Activated CD8-positive, alpha-beta memory T cell treated with anti-CD3 and anti-CD28 coated beads for 1 hour (primary cell): Measurements from ENCODE around the gene SVOPL.

Experiments used
- DNase-seq, 2 donors: peaks; one replicate each; pipeline ENCODE4 v3.0.0-alpha.2; 2020; ENCODE audit warnings: low read depth in 1 of 2; ENCODE audit errors: extremely low read depth in 1 of 2

SVOPL gene

GRCh38 chr7:138565451-138566114, 135.6 kb downstream of the SVOPL start:
- DNase-seq: no peak

DNA sequence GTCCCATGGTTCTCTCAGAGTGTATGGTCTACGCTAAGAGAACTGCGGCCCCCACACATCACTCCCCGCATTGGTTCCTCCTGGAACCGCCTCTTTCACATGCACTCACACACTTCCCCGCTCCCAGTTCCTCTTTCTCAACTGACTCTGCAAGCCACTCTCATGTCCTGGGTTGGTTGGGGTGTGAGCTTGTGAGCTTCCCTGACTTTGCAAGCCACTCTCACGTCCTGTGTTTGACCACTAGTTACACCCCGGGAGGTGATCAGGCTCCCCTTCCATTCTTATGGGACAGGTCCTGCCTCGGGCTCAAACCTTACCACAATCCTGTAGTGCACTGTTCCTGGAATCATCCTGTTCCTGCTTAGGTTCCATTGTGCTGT, 136.1 kb downstream of the SVOPL start:
- DNase-seq: no peak

GRCh38 chr7:138564365-138564764, 136.8 kb downstream of the SVOPL start:
- DNase-seq: no peak

GRCh38 chr7:138563808-138564207, 137.4 kb downstream of the SVOPL start:
- no peak for DNase-seq

GRCh38 chr7:138559448-138559847, 141.7 kb downstream of the SVOPL start:
- DNase-seq: no peak

DNA sequence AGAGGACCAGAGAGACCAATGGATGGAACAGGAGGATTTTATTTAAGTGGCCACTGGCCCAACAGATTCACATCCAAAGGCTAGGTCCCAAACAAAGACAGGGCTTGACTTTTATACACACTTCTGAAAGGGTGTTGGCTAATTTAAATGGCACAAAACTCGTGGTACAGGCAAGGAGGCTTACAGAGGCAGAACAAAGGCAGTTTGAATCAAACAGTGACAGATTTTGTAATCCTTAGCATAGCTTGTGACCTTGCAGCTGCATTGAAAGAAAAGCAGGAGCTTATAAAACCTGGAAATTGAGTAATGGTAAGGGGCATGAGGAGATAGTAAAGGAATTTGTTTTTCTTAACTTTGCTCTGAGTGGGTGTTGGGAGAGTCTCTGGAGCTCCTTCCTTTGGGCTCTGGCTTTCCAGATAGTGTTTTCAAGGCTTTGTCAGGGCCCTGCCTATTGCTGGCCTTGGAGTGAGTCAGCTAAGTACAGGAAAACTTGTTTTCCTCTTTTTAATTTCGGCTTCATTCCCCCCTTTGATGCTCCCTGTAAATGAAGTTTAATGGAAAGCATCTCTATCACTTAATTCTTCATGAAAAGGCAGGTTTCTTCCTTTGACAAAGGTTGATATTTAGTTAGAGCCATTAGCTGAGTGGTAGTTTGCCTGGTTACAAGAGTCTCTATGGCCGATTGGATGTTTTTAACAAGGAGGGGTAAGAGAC, 144.2 kb downstream of the SVOPL start:
- no peak for DNase-seq

DNA sequence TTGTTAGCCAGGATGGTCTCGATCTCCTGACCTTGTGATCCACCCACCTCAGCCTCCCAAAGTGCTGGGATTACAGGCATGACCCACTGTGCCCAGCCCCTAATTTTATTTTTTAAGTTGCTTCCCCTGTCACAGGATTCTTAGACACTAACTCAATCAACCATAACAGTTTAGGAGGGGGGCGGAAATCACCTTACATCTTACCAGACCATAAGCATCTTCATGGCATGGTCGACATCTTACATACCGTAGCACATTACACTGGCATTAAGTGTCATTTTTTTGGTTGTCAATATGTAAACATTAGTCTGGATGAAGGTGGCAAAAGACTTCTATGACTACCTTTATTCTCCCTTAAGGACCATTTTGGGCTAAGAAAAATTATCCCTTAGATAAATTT, 145.5 kb downstream of the SVOPL start:
- no peak for DNase-seq

DNA sequence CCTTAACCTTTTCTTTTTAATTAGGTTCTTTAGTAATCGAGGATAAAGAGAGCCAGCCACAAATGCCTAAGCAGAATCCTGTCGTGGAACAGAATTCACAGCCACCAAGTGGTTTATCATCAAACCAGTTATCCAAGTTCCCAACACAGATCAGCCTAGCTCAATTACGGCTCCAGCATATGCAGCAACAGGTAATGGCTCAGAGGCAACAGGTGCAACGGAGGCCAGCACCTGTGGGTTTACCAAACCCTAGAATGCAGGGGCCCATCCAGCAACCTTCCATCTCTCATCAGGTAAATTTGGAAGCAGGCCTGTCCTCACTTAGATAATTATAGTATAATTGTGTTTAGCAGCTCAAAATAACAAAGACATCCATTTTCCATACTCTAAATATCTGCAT, 146.5 kb downstream of the SVOPL start:
- no peak for DNase-seq

DNA sequence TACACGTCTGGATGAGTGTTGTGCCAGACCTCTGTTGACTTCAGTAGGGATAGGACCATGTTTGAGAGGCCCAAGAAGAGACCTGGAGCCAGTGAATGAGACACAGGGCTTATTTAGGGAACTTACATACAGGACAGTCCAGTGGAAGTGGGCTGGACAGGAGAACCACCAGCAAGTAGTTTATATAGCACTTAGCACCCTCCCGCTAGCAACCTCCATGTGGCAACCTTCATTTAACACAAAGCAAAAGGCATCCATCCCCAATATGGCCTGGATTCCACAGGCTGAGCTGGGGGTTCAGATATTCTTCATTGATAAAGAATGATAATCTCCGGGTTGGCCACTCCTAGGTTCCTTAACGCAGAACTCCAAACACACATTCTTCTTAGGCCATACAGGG, 147.4 kb downstream of the SVOPL start:
- DNase-seq: no peak

DNA sequence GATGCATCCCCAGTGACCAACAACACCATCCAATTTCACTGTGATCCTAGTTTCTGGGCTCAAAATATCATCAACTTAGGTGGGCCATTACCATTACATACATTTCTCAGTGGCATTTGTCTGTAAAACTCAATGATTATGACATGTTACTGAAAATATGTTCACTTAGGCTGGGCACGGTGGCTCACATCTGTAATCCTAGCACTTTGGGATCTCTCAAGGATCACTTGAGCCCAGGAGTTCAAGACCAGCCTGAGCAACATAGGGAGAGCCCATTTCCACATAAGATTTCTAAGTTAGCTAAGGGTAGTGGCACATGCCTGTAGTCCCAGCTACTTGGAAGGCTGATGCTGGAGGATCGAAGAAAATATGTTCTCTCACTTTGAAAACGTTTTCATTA, 150.1 kb downstream of the SVOPL start:
- no peak for DNase-seq

- no peak for DNase-seq
Measured at GRCh38 chr7:138550337-138550736, 150.8 kb downstream of the SVOPL start.

DNA sequence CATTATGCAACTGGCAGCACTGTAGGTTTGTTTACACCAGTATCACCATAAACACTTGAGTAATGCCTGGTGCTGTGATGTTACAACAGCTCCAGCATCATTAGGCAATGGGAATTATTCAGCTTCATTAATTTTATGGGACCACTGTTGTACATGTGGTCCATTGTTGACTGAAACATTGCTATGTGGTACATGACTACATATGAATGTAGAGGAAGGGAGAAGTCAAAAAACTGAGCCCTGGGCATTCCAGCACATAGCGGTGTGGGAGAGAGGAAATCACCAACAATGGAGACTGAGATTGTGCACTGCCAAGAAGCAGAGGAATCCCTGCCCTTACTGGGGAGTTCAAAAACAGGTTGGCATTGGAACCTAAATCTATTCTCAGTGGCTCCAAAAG, 152.1 kb downstream of the SVOPL start:
- no peak for DNase-seq

DNA sequence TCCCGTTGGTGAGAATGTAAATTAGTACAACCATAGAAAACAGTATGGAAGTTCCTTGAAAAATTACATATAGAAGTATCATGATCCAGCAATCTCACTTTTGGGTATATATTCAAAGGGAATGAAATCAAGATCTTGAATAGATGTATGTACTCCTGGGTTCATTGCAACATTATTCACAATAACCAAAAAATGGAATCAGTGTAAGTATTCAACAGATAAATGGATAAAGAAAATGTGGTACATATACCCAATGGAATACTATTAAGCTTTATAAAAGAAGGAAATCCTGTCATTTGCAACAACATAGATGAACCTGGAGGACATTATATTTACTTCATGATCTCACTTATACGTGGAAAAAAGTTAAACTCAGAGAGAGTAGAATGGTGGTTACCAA, 154.3 kb downstream of the SVOPL start:
- DNase-seq: no peak

DNA sequence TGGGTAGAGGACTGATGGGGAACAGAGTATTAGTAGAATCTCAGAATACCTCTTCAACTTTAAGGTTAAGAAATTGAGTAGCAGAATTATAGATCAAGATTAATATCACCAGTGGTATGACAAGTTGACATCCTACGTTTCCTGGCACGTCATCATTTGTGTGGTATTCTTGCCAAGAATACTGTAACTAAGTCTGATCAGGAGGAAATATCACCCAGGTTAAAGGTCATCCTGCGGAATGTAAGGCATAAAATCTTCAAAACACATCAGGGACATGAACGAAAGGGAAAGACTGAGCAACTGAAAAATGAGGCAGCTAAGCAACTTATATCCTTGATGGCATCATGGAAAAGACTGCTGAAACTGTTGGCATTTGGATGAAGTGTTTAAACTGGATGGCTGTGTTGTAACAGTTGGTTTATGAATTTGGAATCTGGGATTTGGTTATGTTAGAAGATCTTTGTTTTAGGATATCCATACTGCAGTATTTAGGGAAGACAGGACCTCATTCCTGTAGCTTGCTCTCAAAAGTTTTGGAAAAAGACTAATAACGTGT, 155.0 kb downstream of the SVOPL start:
- no peak for DNase-seq

GRCh38 chr7:138545123-138545522, 156.0 kb downstream of the SVOPL start:
- DNase-seq: no peak
